ENCODE measurements around the gene NFIB. TPM values are rescaled to one million over a fixed set of nuclear protein-coding genes. Genes with fewer than 3 reads are reported as not detected.

The NFIB gene
- total RNA-seq, 2 experiments from 2014 or later: 13.7 to 25.1 TPM

DNA sequence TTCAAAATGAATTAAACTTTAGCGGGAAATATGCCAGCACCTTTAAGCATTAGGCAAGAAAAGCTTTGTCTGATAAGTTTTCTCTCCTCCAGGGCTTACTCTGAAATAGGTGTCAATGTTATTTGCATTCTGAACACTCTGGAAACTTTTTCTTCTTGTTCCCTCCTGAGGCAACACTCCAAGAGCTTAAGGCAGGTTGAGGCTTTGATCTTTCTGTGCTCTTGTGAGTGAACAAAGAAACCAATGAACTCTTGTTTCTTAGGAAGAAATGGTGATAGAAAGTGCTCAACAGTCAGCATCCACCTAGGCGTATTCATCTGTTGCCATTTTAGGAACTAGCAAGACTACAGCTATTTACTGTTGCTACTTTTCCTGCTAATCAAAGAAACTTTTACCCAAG, 259.8 kb downstream of the NFIB start:
- TF ChIP-seq EZH2phosphoT487 (IDR thresholded peaks at IDR 0.05; ENCODE audit: borderline replicate concordance, low read depth, low read length): no peak
- TF ChIP-seq, protein P1, sequence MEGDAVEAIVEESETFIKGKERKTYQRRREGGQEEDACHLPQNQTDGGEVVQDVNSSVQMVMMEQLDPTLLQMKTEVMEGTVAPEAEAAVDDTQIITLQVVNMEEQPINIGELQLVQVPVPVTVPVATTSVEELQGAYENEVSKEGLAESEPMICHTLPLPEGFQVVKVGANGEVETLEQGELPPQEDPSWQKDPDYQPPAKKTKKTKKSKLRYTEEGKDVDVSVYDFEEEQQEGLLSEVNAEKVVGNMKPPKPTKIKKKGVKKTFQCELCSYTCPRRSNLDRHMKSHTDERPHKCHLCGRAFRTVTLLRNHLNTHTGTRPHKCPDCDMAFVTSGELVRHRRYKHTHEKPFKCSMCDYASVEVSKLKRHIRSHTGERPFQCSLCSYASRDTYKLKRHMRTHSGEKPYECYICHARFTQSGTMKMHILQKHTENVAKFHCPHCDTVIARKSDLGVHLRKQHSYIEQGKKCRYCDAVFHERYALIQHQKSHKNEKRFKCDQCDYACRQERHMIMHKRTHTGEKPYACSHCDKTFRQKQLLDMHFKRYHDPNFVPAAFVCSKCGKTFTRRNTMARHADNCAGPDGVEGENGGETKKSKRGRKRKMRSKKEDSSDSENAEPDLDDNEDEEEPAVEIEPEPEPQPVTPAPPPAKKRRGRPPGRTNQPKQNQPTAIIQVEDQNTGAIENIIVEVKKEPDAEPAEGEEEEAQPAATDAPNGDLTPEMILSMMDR (conservative IDR thresholded peaks at IDR 0.05; ENCODE audit: low read length): no peak
- CTCF ChIA-PET (ENCODE audit: unreplicated experiment): no interaction called here
- no peaks in the 10 kb centered on the region for H3K79me2 ChIP-seq (ENCODE audit: insufficient read depth, low read depth, low read length)
- H4K20me1 ChIP-seq (ENCODE audit: insufficient read depth, low read length): no peaks in the 10 kb centered on the region
- no TSS peak for BruUV-seq (replicated peaks)
- H3K9me2 ChIP-seq (ENCODE audit: insufficient read depth, low read length): no peaks in the 10 kb centered on the region
- POLR2A ChIA-PET: interaction anchor here (0.7 to 1.1 kb wide), 2 partner anchors 11 to 270 kb away, joined by 3 to 8 read pairs; no protein-coding TSS in a partner anchor
- DNase-seq (ENCODE audit: low spot score): no peak
- H3K4me2 ChIP-seq (ENCODE audit: low read length): no peak overlapping the region
- H2AFZ ChIP-seq (ENCODE audit: low read length): no peak overlapping the region
- intact Hi-C loops (cut with micrococcal nuclease; ENCODE audit: unreplicated experiment): no loop called here
- no peaks in the 10 kb centered on the region for H3K36me3 ChIP-seq (ENCODE audit: insufficient read depth, low read length)
- H3K9me3 ChIP-seq (ENCODE audit: low read length): no peaks in the 10 kb centered on the region
- no peak overlapping the region for H3K27ac ChIP-seq (ENCODE audit: low read depth, low read length, poor library complexity, severe bottlenecking)
- no peaks in the 10 kb centered on the region for H3K4me1 ChIP-seq (ENCODE audit: insufficient read depth, low read length, poor library complexity, severe bottlenecking)
- H3K4me3 ChIP-seq (ENCODE audit: low read depth, low read length, poor library complexity, severe bottlenecking): no peak overlapping the region

- no peaks in the 10 kb centered on the region for H3K9me3 ChIP-seq (ENCODE audit: low read length)
- H3K4me2 ChIP-seq (ENCODE audit: low read length): no peak overlapping the region
- intact Hi-C loops (cut with micrococcal nuclease; ENCODE audit: unreplicated experiment): no loop called here
- H3K4me1 ChIP-seq (ENCODE audit: insufficient read depth, low read length, poor library complexity, severe bottlenecking): no peaks in the 10 kb centered on the region
- TF ChIP-seq EZH2phosphoT487 (IDR thresholded peaks at IDR 0.05; ENCODE audit: borderline replicate concordance, low read depth, low read length): no peak
- TF ChIP-seq, protein P1 (conservative IDR thresholded peaks at IDR 0.05; ENCODE audit: low read length): no peak
- H3K36me3 ChIP-seq (ENCODE audit: insufficient read depth, low read length): no peaks in the 10 kb centered on the region
- H3K27ac ChIP-seq (ENCODE audit: low read depth, low read length, poor library complexity, severe bottlenecking): no peak overlapping the region
- H3K4me3 ChIP-seq (ENCODE audit: low read depth, low read length, poor library complexity, severe bottlenecking): no peak overlapping the region
- H4K20me1 ChIP-seq (ENCODE audit: insufficient read depth, low read length): no peaks in the 10 kb centered on the region
- no TSS peak for BruUV-seq (replicated peaks)
- H2AFZ ChIP-seq (ENCODE audit: low read length): no peak overlapping the region
- H3K79me2 ChIP-seq (ENCODE audit: insufficient read depth, low read depth, low read length): no peaks in the 10 kb centered on the region
- CTCF ChIA-PET (ENCODE audit: unreplicated experiment): interaction anchor here (0.6 kb wide), 1 partner anchor 19 kb away, joined by 3 read pairs; no protein-coding TSS in a partner anchor
- POLR2A ChIA-PET: interaction anchor here (0.7 to 1.4 kb wide), 2 partner anchors 10 to 223 kb away, joined by 3 read pairs; no protein-coding TSS in a partner anchor
- no peaks in the 10 kb centered on the region for H3K9me2 ChIP-seq (ENCODE audit: insufficient read depth, low read length)
- DNase-seq (ENCODE audit: low spot score): no peak
These were observed 261.6 kb downstream of the NFIB start for GRCh38 chr9:14052359-14052758.

DNA sequence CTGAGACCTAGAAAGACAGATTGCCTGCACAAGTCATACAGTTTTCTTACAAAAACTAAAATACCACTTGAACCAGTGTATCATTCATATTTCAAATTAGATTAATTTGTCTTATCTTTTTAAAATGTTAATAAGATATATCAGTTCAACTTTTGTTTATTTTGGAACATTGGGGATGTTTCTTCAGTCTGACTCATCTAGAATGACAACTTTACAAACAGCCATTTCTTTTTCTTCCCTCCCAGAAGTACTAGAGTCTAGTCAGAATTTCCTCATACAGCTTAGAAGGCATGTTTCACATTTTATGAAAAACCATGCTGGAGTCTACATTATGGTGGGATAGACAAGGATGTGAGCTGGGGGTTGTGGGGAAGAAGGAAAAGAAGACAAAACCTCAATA, 262.5 kb downstream of the NFIB start:
- H3K4me1 ChIP-seq (ENCODE audit: insufficient read depth, low read length, poor library complexity, severe bottlenecking): no peaks in the 10 kb centered on the region
- H2AFZ ChIP-seq (ENCODE audit: low read length): no peak overlapping the region
- no peaks in the 10 kb centered on the region for H3K9me3 ChIP-seq (ENCODE audit: low read length)
- intact Hi-C loops (cut with micrococcal nuclease; ENCODE audit: unreplicated experiment): no loop called here
- no peak overlapping the region for H3K27ac ChIP-seq (ENCODE audit: low read depth, low read length, poor library complexity, severe bottlenecking)
- H3K9me2 ChIP-seq (ENCODE audit: insufficient read depth, low read length): no peaks in the 10 kb centered on the region
- no peak overlapping the region for H3K4me2 ChIP-seq (ENCODE audit: low read length)
- ChIA-PET POLR2A (interaction anchor here (0.5 to 0.7 kb wide), 3 partner anchors 12 to 389 kb away, joined by 3 read pairs; no protein-coding TSS in a partner anchor), CTCF (ENCODE audit: unreplicated experiment) (interaction anchor here (0.9 kb wide), 1 partner anchor 12 kb away, joined by 3 read pairs; no protein-coding TSS in a partner anchor)
- H3K36me3 ChIP-seq (ENCODE audit: insufficient read depth, low read length): no peaks in the 10 kb centered on the region
- BruUV-seq (replicated peaks): no TSS peak
- TF ChIP-seq EZH2phosphoT487 (IDR thresholded peaks at IDR 0.05; ENCODE audit: borderline replicate concordance, low read depth, low read length): no peak
- TF ChIP-seq, protein P1 (conservative IDR thresholded peaks at IDR 0.05; ENCODE audit: low read length): no peak
- H3K79me2 ChIP-seq (ENCODE audit: insufficient read depth, low read depth, low read length): no peaks in the 10 kb centered on the region
- DNase-seq (ENCODE audit: low spot score): no peak
- no peaks in the 10 kb centered on the region for H4K20me1 ChIP-seq (ENCODE audit: insufficient read depth, low read length)
- H3K4me3 ChIP-seq (ENCODE audit: low read depth, low read length, poor library complexity, severe bottlenecking): no peak overlapping the region
